Calu3 (cell line): ENCODE measurements around the gene ST6GALNAC6. TPM values are rescaled to one million over a fixed set of nuclear protein-coding genes. Genes with fewer than 3 reads are reported as not detected.

Experiments
- BruUV-seq: library from RNA; stranded (reverse); fragments of 400-500 nt; replicated peaks from 2 replicates; lab custom pipeline; 2021; lab: Mats Ljungman, UMichigan
- CTCF ChIA-PET: fragments of 300-600 bp; sonication (Branson Sonifier 250); formaldehyde crosslinking; loops from one replicate; lab custom pipeline; 2022; ENCODE audit warnings: antibody characterized with exemption; lab: Charles Lee
- DNase-seq: peaks from one replicate; pipeline ENCODE4 v3.0.0; 2022
- H3K27ac Mint-ChIP-seq: one replicate; pipeline ENCODE4 v1.8.0; 2022; ENCODE audit warnings: mixed read lengths; ENCODE audit not compliant: unreplicated experiment
- H3K27me3 Mint-ChIP-seq: one replicate; pipeline ENCODE4 v1.8.0; 2022; ENCODE audit warnings: mixed read lengths; ENCODE audit not compliant: unreplicated experiment
- H3K36me3 Mint-ChIP-seq: one replicate; pipeline ENCODE4 v1.8.0; 2022; ENCODE audit warnings: mild to moderate bottlenecking, moderate library complexity, mixed read lengths; ENCODE audit not compliant: insufficient read depth, unreplicated experiment
- H3K4me1 Mint-ChIP-seq: one replicate; pipeline ENCODE4 v1.8.0; 2022; ENCODE audit warnings: mild to moderate bottlenecking, low read depth, mixed read lengths; ENCODE audit not compliant: unreplicated experiment
- H3K4me3 Mint-ChIP-seq: one replicate; pipeline ENCODE4 v1.8.0; 2022; ENCODE audit warnings: mild to moderate bottlenecking, low read depth, moderate library complexity, mixed read lengths; ENCODE audit not compliant: unreplicated experiment
- H3K9me3 Mint-ChIP-seq: one replicate; pipeline ENCODE4 v1.8.0; 2022; ENCODE audit warnings: low read depth, mixed read lengths; ENCODE audit not compliant: unreplicated experiment
- CTCF ChIP-seq: fragments of 200-600 bp; IDR thresholded peaks from one replicate; pipeline ENCODE4 v1.8.0; 2022; ENCODE audit warnings: antibody characterized with exemption; ENCODE audit not compliant: unreplicated experiment
- intact Hi-C: fragments of 100-400 bp; cut with micrococcal nuclease; formaldehyde crosslinking; loops from one replicate; pipeline ENCODE4 v1.10.0; 2022; ENCODE audit not compliant: unreplicated experiment
- total RNA-seq: library from RNA; stranded (reverse); gene quantifications from 2 replicates; pipeline ENCODE4 v1.2.3, GENCODE V29; 2022

Gene ST6GALNAC6
- total RNA-seq, 1 experiment from 2014 or later = 9.1 TPM

GRCh38 chr9:127875306-127875966 is 24.0 kb downstream of the ST6GALNAC6 start:
- no peaks in the 10 kb centered on the region for H3K27me3 Mint-ChIP-seq
- H3K4me1 Mint-ChIP-seq = no peaks in the 10 kb centered on the region
- intact Hi-C loops = no loop called here
- CTCF ChIA-PET = no interaction called here
- no peak for DNase-seq
- no peak overlapping the region for H3K27ac Mint-ChIP-seq
- no peak for TF ChIP-seq CTCF
- H3K4me3 Mint-ChIP-seq = no peak overlapping the region
- BruUV-seq = no TSS peak
- no peaks in the 10 kb centered on the region for H3K9me3 Mint-ChIP-seq
- H3K36me3 Mint-ChIP-seq = peaks cover 11% of the 10 kb centered on the region

DNA sequence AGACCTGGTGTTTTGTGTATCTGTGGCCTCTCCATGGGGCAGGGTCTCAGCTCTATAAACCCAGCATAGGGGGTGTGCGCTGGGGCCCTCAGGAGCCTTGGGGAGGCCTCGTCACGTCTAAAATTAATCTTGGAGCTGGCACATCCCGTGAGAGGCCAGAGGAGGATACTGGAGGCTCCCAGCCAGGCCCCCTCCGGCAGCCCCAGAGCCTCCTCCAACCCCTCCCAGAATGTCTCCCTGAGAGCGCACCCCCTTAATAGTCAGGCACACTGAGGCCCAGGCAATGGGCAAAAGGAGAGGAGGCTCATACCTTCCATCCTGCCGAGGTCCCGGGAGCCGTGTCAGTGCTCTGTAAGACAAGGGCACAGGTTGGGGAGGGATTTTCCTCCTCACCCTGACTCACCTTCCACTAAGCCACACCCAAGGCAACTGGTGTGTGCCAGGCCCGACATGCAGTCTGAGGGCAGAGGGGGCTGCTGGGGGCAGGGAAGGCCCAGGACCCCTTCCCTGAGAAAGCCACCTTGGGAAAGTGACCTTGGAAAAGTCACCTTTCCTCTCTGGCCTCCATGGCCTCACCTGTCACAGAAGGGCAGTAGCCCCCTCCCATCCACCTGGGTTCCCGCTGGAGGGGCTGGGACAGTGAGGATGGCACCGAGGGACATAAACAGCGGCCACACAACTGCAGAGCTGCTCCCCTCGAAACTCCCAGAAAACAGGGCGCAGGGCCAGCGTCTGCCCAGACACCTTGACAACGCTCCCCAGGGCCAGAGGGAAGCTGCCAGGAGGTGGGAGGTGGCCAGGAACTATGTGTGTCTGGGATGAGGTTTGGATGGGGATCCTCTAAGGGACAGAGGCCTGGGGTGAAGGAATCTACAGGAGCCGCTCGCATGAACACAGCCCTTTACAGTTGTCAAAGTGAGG is 24.8 kb downstream of the ST6GALNAC6 start:
- CTCF ChIA-PET = interaction anchor here (0.9 to 1.1 kb wide), 2 partner anchors 140 to 153 kb away, joined by 3 to 5 read pairs; partner anchors contain the start of gene TOR2A
- no peak for DNase-seq
- TF ChIP-seq CTCF = no peak
- no TSS peak for BruUV-seq
- Mint-ChIP-seq H3K4me1 (no peaks in the 10 kb centered on the region), H3K36me3 (peaks cover 11% of the 10 kb centered on the region), H3K27ac (no peak overlapping the region), H3K27me3 (no peaks in the 10 kb centered on the region), H3K4me3 (no peak overlapping the region), H3K9me3 (no peaks in the 10 kb centered on the region)
- intact Hi-C loops = loop anchor here (5.0 kb wide), 1 partner anchor 137 kb away; the partner anchor contains the start of gene TOR2A

DNA sequence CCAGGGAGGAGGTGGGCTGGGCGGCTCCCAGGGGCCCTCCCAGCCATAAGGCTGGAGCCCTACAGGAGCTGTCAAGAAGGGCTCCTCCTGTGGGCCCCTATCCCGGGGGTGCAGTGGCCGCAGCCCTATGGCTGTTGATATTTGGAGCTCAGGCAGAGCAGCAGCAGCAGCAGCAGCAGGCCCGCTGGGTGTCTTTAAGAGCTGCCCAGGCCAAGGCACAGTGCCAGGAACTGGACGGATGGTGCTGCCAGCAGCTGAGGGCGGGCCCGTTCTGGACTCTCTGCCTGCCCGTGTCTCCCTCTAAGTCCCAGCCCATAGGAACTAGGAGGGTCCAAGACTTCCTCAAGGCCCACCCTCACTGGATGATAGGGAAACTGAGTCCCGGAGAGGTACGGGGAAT is 25.5 kb downstream of the ST6GALNAC6 start:
- CTCF ChIA-PET = interaction anchor here (0.9 to 1.1 kb wide), 2 partner anchors 139 to 152 kb away, joined by 3 to 5 read pairs; partner anchors contain the start of gene TOR2A
- TF ChIP-seq CTCF = no peak
- Mint-ChIP-seq H3K9me3 (no peaks in the 10 kb centered on the region), H3K27ac (no peak overlapping the region), H3K4me1 (no peaks in the 10 kb centered on the region), H3K4me3 (no peak overlapping the region), H3K27me3 (no peaks in the 10 kb centered on the region), H3K36me3 (peaks cover 8% of the 10 kb centered on the region)
- no TSS peak for BruUV-seq
- intact Hi-C loops = loop anchor here (5.0 kb wide), 1 partner anchor 137 kb away; the partner anchor contains the start of gene TOR2A
- DNase-seq = no peak

DNA sequence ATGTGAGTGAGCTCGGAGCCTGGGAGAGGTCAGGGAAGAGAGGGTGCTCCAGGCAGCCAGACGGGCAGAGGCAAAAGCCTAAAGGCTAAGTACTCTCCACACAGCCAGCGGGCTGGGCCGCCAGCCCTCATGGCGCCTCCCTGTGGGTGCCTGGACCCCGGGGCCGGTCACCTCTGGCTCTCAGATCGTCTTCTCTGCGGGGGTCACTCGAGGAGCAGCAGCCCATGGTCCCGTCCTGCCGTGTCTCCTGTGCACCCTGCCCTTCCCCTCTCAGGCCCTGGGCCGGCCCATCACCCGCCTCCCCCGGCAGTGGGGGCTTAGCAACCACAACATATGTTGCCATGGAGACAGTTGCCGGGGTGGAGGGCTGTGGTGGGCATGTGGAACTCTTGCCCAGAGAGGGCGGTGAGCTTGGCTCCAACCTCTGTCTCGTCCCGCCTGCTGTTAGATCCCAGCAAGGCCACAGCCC is 26.1 kb downstream of the ST6GALNAC6 start:
- no peak for TF ChIP-seq CTCF
- no peaks in the 10 kb centered on the region for H3K4me1 Mint-ChIP-seq
- no peaks in the 10 kb centered on the region for H3K9me3 Mint-ChIP-seq
- intact Hi-C loops = loop anchor here (5.0 kb wide), 1 partner anchor 136 kb away; the partner anchor contains the start of gene TOR2A
- H3K27ac Mint-ChIP-seq = no peak overlapping the region
- no peak for DNase-seq
- H3K36me3 Mint-ChIP-seq = peaks cover 5% of the 10 kb centered on the region
- CTCF ChIA-PET = interaction anchor here (0.6 to 1.1 kb wide), 2 partner anchors 138 to 145 kb away, joined by 5 to 8 read pairs; partner anchors contain the start of gene TOR2A
- no TSS peak for BruUV-seq
- H3K27me3 Mint-ChIP-seq = no peaks in the 10 kb centered on the region
- no peak overlapping the region for H3K4me3 Mint-ChIP-seq
